NB4 (cell line): ENCODE results near the gene NPB.

Experiments used
- DNase-seq: peaks from one replicate; pipeline ENCODE4 v3.0.0; 2010; ENCODE audit warnings: low read depth
- H3K4me3 ChIP-seq: one replicate; pipeline ENCODE4 v1.5.1; 2011; ENCODE audit warnings: mild to moderate bottlenecking, low read depth, low read length, moderate library complexity
- CTCF ChIP-seq: IDR thresholded peaks from one replicate; pipeline ENCODE4 v1.5.1; 2012; ENCODE audit warnings: low read depth, low read length
- MAX ChIP-seq: IDR thresholded peaks from 2 replicates; pipeline ENCODE4 v1.6.1; 2011; ENCODE audit warnings: low read depth, low read length
- MYC ChIP-seq: IDR thresholded peaks from 2 replicates; pipeline ENCODE4 v1.6.1; 2011; ENCODE audit warnings: low read depth, low read length
- POLR2A ChIP-seq: IDR thresholded peaks from 2 replicates; pipeline ENCODE4 v1.6.1; 2011; ENCODE audit warnings: mild to moderate bottlenecking; ENCODE audit not compliant: insufficient read length; ENCODE audit errors: extremely low read depth

NPB gene

GRCh38 chr17:81884520-81884919 lies 17.5 kb upstream of the NPB start:
- no peak overlapping the region for H3K4me3 ChIP-seq
- DNase-seq, result no peak
- TF ChIP-seq CTCF, result no peak
- no peak for TF ChIP-seq POLR2A
- no peak for TF ChIP-seq MYC
- no peak for TF ChIP-seq MAX

GRCh38 chr17:81884968-81885367 lies 17.1 kb upstream of the NPB start:
- DNase-seq, result no peak
- H3K4me3 ChIP-seq, result no peak overlapping the region
- TF ChIP-seq MYC (no peak), CTCF (no peak), MAX (no peak), POLR2A (no peak)

GRCh38 chr17:81885454-81885853 lies 16.6 kb upstream of the NPB start:
- no peak overlapping the region for H3K4me3 ChIP-seq
- no peak for DNase-seq
- TF ChIP-seq MYC (no peak), MAX (no peak), CTCF (no peak), POLR2A (no peak)

- TF ChIP-seq POLR2A (no peak), MYC (no peak)
- DNase-seq, result peak; percentile 26
These were observed 16.0 kb upstream of the NPB start for GRCh38 chr17:81885869-81886548.

GRCh38 chr17:81888105-81888987 lies 13.7 kb upstream of the NPB start:
- no peak for TF ChIP-seq POLR2A
- no peak for TF ChIP-seq MAX
- TF ChIP-seq CTCF, result no peak
- no peak for TF ChIP-seq MYC
- no peak overlapping the region for H3K4me3 ChIP-seq
- no peak for DNase-seq

More at GRCh38 chr17:81885869-81886548, 16.0 kb upstream of the NPB start:
- H3K4me3 ChIP-seq, result no peak overlapping the region

- peak overlapping the region; percentile 94 for H3K4me3 ChIP-seq
- no peak for DNase-seq
- TF ChIP-seq CTCF (no peak), MYC (no peak), POLR2A (no peak), MAX (no peak)
These were observed 12.9 kb upstream of the NPB start for GRCh38 chr17:81888988-81889595.
